RWPE1 (cell line): ENCODE data around the gene TBC1D17.

Source experiments
- CTCF ChIA-PET: fragments of 350-600 bp; sonication (Branson Sonifier 250); formaldehyde crosslinking; extraction: SDS; loops from one replicate; lab custom pipeline; 2021; lab: Yijun Ruan, JAX
- POLR2A ChIA-PET: fragments of 400-600 bp; formaldehyde crosslinking; extraction: SDS; loops from one replicate; lab custom pipeline; 2020; ENCODE audit warnings: antibody characterized with exemption; ENCODE audit not compliant: low non-redundant PET; lab: Yijun Ruan, JAX
- DNase-seq: peaks from one replicate; pipeline ENCODE4 v3.0.0; 2012; ENCODE audit warnings: low spot score
- H3K27ac ChIP-seq: fragments of 450-650 bp; 2 replicates; pipeline ENCODE4 v1.5.1; 2017
- CTCF ChIP-seq: fragments of 450-650 bp; conservative IDR thresholded peaks from 2 replicates; pipeline ENCODE4 v1.5.1; 2017; ENCODE audit warnings: low read depth, mild to moderate bottlenecking

Gene TBC1D17

DNA sequence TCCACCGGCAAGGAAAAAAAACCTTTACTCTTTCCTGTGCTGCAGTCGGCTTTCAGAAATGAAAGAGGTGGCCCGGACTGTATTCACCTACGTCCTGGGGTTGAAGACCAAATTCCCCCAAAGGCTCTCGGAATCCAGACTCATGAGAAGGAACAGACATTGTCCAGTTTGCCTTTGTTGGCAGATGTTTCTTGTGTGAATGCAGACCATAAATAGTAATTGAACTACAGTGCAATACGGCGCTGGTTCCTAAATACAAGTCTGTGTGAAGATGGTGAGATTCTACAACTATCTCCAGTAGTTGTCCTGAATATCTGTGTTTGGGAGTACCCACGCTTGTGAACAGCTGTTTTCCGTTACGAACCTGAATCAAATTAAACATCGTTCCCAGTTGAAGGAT lies 37.8 kb upstream of the TBC1D17 start:
- CTCF ChIA-PET = interaction anchor here (0.6 kb wide), 1 partner anchor 545 kb away, joined by 3 read pairs; no protein-coding TSS in a partner anchor
- H3K27ac ChIP-seq = no peak overlapping the region
- no peak for TF ChIP-seq CTCF
- POLR2A ChIA-PET = no interaction called here
- DNase-seq = no peak

GRCh38 chr19:49840321-49840720 lies 37.2 kb upstream of the TBC1D17 start:
- TF ChIP-seq CTCF = no peak
- ChIA-PET CTCF (no interaction called here), POLR2A (no interaction called here)
- no peak for DNase-seq
- no peak overlapping the region for H3K27ac ChIP-seq

GRCh38 chr19:49840736-49841249 lies 36.7 kb upstream of the TBC1D17 start:
- no peak for DNase-seq
- ChIA-PET CTCF (no interaction called here), POLR2A (no interaction called here)
- TF ChIP-seq CTCF = no peak
- no peak overlapping the region for H3K27ac ChIP-seq

GRCh38 chr19:49843265-49843664 lies 34.2 kb upstream of the TBC1D17 start:
- no peak for TF ChIP-seq CTCF
- DNase-seq = no peak
- POLR2A ChIA-PET = no interaction called here
- no peak overlapping the region for H3K27ac ChIP-seq
- CTCF ChIA-PET = no interaction called here

DNA sequence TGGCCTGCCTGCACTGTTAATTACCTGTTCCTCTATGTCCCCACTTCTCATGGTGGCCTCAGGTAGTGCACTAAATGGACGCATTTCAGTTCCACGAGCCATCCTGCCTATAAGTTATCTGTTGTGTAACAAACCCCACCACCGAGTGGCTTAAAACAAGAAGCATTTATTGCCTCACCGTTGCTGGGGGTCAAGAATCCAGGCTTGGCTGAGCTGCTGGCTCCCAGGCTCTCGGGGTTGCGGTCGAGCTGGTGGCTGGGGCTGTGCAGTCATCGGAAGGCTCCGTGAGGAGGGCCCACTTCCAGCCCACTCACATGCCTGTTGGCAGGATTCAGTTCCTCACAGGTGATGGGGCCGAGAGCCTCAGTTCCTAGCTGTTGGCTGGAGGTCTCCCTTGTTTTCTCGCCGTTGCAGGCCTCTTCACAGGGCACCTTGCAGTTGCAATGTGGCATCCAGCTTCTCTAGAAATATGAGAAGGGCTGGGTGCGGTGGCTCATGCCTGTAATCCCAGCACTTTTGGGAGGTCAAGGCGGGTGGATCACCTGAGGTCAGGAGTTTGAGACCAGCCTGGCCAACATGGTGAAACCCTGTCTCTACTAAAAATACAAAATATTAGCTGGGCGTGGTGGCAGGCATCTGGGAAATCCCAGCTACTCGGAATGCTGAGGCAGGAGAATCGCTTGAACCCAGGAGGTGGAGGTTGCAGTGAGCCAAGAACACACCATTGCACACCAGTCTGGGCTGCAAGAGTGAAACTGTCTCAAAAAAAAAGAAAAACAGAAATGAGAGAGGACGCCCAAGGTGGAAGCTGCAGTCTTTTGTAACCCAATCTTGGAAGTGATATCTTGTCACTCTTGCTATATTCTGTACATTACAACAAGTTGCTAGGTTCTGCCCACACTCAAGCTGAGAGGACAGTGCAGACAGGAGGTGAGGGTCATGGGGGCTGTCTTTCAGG lies 33.1 kb upstream of the TBC1D17 start:
- H3K27ac ChIP-seq = no peak overlapping the region
- POLR2A ChIA-PET = no interaction called here
- TF ChIP-seq CTCF = no peak
- DNase-seq = no peak
- CTCF ChIA-PET = interaction anchor here (0.7 kb wide), 1 partner anchor 25 kb away, joined by 3 read pairs; no protein-coding TSS in a partner anchor

- POLR2A ChIA-PET = no interaction called here
- no peak for TF ChIP-seq CTCF
- no peak for DNase-seq
- CTCF ChIA-PET = no interaction called here
- no peak overlapping the region for H3K27ac ChIP-seq
These were observed 32.1 kb upstream of the TBC1D17 start for GRCh38 chr19:49845414-49845813.
